Measurements from ENCODE around the gene CDSN.

- no peak for TF ChIP-seq POLR2AphosphoS5 (IDR thresholded peaks at IDR 0.05; ENCODE audit: low read depth, low read length)
- TF ChIP-seq PAX5 (IDR thresholded peaks at IDR 0.05; ENCODE audit: insufficient read depth, low read length, severe bottlenecking): no peak
- no peak for TF ChIP-seq POLR2A (IDR thresholded peaks at IDR 0.05; ENCODE audit: low read depth, low read length)
- no peak for TF ChIP-seq TAF1 (IDR thresholded peaks at IDR 0.05; ENCODE audit: low read depth, low read length)
- no peak for TF ChIP-seq SPI1 (IDR thresholded peaks at IDR 0.05; ENCODE audit: low read depth, low read length)
- TF ChIP-seq POU2F2 (IDR thresholded peaks at IDR 0.05; ENCODE audit: low read depth, low read length): no peak
These were observed 29.8 kb downstream of the CDSN start for GRCh38 chr6:31090275-31090972.

All from GM12891 (cell line).